UCSD-AML1 (cell line): ENCODE results near the gene DMD.
"Not testable (repeated sequence)": the region's sequence is repeated elsewhere in the genome, so short reads cannot be mapped to it uniquely, and the experiment has no call there.

Experiments
- DNase-seq: peaks from one replicate; lab custom pipeline; 2025; ENCODE audit not compliant: unreplicated experiment; lab: John Stamatoyannopoulos, UW

The DMD gene

DNA sequence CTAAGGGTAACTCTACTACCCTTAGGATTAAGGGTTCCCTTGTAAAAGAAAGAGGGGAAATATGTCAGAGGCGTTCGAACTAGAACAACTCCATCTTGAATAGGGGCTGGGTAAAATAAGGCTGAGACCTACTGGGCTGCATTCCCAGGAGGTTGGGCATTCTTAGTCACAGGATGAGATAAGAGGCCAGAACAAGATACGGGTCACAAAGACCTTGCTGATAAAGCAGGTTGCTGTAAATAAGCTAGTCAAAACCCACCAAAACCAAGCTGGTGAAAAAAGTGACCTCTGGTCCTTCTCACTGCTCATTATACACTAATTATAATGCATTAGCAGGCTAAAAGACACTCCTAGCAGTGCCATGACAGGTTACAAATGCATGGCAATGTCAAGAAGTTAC, 922.0 kb downstream of the DMD start:
- no peak for DNase-seq

DNA sequence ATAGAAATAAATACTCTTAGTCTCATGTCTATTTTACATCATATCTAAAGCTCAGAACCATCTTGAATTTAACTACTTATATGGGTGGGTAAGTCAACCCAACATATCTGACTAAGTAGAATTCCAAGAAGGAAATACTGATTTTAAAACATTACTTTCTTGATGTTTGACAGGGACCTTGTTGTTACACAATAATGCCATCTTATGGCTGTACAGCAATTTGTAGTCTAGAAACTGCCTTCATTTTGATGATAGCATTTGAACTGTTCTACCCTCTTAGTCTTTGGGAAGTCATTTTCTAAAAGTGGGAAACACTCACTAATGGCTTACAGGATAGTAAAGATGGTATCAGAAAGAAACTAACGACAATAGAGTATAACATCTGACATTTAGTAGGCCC, 929.5 kb downstream of the DMD start:
- DNase-seq = no peak

DNA sequence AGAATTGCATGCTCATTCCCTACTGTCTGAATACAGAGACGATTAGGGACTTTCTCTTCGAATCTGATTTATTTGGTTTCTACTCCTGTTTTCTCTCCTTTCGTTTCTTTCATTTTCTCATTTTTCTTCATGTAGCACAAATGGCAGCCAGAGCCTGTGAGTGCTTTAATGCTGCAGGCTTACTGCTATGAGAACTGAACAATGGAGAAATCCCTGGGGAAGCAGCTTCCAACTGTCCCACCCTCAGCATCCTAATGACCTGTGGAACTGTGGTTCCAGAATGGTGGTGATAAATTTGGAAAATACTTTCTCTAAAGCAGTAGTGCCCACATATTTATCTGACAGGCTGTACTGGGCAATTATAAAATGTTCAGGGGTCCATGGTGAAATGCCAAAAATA, 930.4 kb downstream of the DMD start:
- no peak for DNase-seq

DNA sequence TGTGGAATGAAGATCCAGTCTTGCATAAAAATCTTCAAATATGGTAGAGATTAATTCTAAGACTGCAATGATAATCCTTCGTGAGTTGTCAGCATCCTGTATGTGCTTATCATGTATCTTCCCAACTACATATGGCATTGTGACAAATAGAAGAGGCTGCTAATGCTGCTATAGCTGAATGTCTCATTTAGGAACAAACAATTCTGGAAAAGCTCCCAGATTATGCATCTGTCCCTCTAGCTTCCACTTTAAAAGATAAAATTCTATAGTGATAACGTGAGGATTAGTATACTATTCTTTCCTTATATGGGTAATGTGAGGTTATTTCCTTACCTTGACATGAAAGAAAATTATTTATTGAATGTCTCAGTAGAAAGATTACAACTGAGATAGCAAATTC, 930.9 kb downstream of the DMD start:
- DNase-seq = no peak

DNA sequence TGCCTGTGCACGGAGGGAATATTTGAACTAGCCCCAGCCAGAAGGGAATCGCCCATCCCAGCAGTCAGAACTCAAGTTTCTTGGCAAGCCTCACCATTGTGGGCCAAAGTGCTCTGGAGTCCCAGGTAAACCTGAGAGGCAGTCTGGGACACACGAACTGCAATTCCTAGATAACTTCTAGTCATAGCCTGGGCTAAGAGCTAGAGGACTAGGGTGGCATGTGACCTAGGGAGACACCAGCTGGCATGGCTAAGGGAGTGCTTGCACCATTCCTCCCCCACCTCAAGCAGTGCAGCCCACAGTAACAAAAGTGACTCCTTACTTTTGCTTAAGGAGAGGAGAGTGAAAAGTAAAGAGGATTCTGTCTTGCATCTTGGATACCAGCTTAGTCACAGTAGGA, 935.2 kb downstream of the DMD start:
- no peak for DNase-seq

DNA sequence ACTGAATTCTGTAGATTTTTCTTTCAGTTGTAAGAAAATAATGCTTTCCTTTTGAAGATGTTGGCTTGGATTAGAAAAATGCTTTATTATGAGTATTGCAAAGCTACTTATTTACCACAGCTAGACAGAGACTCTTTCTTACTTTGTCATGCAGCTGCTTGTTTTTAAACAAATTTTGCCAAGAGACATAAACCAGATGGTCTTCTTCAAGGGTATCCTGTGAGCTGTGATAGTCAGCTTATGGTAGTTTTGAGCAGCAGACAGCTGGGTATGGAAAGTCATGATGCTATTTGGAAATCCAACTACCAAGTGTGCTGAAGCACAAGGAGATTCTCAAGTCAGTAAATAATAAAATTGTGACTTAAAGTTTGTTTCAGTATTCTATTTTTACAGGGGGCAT, 941.5 kb downstream of the DMD start:
- no peak for DNase-seq

DNA sequence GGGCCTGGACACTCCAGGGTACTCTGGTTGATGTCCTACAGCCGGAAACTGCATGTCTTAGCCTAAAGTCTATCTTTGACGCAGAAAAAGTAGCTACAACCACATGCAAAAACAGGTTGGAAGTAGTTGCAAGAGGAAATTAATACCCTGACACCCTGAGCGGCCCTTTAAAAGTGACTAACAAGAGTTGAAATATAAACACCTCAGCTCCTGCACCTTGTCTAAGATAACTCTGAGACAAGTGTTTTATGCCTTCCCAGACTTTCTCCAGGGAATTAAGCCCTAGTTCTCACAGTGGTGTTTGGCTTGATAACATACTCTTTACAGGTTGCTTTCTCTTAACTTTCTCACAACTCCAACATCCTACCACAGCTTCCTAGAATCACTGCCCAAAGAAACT, 943.1 kb downstream of the DMD start:
- no peak for DNase-seq

DNA sequence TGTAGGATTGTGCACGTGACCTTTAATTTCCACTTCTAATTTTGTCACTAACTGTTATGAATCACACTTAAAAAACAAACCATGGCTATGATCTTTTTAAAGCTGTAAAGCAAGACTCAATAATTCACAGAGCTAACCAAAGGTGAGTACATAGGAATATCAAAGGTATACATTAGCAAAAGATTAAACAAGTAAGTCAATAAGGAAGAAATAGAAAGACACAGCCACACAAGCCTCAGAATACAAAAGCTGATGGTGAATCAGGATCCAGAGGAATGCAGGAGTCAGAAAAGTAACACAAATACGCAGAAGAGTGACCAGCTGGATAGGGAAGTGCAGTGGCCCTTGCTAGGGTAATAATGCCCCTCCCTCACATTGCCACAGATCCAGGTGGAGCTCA, 943.6 kb downstream of the DMD start:
- no peak for DNase-seq

DNA sequence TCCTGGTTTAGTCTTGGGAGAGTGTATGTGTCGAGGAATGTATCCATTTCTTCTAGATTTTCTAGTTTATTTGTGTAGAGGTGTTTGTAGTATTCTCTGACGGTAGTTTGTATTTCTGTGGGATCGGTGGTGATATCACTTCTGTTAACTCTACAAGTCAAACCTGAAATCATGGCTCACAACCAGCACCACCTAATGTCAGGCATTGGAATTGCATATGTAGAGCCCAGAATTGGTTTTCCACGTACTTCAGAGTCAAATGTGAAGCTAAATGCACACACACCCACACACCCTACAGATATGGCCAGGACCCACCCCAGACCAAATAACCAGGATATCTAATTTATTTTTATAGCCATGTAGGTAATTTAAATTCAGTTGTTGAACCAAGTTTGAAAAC, 964.7 kb downstream of the DMD start:
- not testable (repeated sequence) for DNase-seq

DNA sequence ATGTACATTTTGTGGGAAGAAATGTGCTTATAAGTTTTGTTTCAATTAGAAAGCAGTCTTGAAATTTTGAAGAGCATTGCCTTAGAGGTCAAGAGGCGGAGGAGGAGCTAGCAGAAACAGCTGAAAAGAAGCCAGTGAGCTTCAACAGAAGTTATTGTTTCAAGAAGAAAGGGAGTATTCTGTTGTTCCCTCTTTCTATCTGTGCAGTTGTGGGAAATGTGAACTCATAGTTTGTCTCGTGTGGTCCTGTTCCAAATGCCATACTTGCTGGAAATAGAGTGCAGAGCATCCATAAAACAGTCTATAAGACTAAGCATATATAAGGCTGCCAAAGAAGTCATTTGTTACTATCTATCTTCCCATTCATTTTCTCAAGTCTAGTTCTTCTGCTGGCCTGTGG, 1015.7 kb downstream of the DMD start:
- no peak for DNase-seq

DNA sequence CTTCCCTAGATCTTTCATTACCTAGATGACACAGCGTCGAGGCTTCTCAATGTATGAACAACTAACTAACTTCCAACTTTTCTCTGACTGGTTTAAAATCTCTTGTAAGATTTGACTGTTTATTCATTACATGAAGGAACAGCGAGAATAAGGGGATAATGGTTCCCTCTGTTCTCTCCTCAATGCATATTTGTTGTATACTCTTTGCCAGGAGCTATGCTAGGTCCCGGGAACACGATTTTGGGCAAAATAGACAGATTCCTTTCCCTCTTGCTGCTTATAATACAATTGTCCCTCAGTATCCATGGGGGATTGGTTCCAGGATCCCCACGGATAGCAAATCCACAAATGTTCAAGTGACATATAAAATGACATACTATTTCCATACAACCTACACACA, 1020.0 kb downstream of the DMD start:
- DNase-seq = no peak

DNA sequence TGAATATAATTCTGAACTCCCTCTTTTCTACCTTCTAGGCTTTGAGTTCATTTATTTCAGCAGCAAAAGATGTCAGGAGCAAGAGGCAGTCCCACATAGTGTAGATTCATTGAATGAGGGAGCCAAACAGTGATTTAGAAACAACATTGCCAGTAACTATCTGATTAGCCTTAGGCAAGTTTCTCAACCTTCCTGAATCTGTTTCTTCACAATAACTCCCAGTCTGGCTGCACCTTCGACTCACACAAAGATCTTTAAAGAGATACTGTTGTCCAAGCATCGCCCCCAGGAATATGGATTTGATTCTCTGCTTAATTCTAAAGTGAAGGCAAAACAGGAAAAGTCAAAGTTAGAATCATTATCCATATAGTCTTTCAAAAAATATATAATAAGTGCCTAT, 1026.2 kb downstream of the DMD start:
- no peak for DNase-seq

DNA sequence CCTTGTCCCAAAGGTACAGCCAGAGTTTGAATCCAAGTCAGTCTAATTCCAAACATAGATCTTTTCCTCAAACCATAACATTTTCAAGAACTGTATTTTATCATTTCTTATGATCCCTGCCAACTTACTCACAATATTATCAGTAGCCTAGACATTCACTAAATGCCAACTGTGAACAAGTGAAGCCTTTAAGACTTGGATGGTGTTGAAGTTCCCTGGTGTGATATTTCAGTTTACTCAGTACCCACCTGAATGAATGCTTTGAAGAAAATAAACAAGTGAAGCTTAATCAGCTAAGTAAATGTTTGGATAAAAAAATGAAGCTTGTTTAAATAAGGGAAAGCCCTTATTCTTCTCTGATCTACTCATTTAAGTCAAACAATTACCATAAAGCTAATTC, 1028.3 kb downstream of the DMD start:
- DNase-seq = no peak

DNA sequence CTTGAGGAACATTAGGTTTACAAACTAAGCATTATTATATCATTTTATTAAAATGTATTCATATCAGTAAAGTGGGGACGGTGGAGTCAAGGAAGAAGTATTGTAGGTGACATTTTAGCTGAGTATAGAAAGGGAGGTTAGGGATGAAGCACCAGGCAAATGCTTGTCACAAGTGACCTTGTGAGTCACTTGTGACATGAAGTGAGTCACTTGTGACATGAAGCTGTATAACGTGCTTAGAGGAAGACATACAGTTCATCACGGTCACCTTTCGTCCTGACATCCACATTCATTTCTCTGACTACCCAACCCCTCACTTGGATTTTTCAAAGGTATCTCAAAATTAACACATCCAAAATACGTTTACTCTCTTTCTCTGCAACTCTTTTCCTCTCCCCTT, 1034.8 kb downstream of the DMD start:
- no peak for DNase-seq

DNA sequence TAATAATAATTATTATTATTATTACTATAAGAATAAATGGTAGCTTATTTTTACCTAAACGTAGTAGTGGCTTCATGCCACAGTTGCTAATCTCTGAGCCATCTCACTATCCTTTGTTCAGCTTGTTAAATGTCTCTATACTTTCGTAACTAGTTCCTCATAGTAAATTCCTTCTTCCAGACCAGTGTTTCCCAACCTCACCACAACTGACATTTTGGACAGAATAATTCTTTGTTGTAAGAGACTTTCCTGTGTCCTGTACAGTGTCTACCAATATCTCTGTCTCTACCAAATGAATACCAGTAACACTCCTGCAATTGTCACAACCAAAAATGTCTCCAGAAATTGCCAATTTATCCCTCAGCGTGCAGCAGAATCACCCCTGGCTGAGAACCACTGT, 1040.9 kb downstream of the DMD start:
- no peak for DNase-seq

DNA sequence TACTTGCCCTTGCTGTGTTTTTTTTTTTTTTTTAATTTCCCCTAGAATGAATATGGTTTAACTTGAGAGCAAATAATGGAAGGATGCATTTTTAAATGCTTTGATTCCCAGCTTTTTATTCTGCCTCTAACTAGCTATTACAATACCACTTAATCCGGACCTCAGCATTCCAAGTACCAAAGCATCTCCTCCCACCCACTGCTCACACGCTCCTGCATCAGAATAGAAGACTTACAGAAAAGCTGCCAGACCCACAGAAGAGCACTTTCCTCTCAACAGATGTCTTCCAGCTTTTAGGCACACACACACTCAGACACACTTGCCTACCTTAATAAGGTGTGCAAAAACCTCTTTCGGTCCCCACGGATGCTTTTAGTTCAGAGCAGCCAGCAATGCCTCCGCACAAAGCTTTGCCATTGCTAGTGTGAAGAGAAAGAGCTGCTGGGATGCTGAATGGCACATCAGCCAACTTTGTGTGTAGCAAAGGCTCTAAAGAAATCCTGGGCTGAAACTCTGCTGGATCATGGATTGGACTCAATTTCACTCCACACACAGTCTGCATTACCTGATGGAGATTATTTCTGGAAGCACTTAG, 1056.2 kb downstream of the DMD start:
- DNase-seq = no peak

DNA sequence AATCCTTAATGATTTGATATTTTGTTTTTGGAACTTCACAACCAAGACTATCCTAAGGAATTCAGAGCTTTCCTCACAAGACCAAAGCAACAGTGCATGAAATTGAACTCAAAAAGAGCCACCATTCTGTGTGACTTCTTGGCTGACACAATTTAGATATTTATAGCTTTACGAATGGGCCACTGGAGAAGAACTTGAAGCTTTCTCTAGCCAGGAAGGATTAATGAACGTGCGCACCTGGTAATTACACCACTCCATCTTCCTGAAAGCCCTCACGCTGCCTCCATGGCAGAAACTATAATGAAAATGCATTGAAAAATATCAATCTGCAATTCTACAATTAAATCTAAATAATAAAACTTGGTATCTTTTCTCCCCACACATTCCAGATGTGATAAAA, 1057.8 kb downstream of the DMD start:
- no peak for DNase-seq

DNA sequence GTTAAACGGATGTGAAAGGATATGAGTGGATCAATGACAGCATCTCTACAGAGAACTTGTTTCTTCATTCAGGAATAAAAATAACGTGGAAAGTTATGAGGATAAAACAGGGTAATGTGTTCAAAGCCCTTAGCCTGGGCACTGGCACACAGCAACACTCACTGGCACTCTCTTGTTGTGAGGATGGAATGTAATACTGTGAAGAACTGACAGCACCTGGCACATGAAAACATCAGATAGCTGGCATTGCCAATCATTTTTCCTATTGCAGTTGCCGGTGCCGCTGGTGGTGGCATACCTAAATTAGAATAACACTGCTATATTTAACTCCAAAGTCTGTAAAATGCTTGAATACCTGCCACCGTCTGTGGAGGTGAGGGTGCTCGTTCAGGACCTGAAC, 1061.2 kb downstream of the DMD start:
- DNase-seq = no peak

DNA sequence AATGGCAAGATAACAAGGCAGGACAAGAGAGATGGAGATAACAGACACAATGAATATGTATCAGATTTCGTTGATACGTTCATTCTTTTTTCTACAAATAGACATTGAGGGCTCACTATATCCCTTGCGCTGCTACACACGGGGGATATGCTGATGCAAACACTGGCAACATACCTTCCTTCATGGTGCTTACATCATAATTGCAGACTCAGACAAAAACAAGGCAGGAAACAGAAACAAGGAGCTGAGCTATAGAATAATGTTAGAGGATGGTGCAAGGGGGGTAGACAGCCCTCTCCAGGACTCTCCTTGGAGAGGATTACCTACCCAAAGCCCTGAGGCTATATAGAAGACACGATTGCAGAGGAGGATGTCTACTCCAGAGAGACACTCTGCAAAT, 1069.5 kb downstream of the DMD start:
- no peak for DNase-seq

DNA sequence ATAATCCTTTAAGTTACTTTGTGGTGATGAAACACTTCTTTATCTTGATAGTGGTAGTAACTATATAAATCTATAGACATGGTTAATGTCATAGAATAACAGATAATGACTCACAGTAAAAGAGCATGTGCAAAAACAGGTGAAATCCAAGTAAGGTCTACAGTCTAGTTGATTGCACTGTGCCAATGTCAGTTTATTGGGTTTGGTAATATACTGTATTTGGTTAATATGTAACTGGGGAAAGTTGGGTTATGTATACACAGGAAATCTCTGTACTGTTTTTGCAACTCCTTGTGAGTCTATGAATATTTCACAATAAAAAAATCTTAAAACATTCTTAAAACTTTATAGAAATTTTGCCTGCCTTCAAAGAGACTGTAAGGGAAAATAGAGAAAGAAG, 1071.9 kb downstream of the DMD start:
- no peak for DNase-seq

DNA sequence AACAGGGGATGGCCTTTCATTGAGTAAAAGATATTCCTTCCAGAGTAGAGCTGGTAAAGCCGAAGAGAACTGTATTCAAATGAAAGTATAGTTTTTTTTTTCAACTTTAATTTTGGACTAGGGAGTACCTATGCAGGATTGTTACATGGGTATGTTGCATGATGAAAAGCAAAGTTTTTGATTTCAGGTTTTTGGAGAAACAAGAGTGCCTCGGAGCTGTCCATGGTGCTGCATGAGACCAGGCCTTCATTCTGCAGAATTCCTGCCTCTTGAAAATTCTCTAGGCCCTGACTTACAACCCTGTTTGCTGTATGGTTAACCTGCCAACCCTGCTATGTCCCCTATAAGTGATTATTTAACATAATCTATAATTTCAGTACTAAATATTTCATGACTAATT, 1073.8 kb downstream of the DMD start:
- no peak for DNase-seq

DNA sequence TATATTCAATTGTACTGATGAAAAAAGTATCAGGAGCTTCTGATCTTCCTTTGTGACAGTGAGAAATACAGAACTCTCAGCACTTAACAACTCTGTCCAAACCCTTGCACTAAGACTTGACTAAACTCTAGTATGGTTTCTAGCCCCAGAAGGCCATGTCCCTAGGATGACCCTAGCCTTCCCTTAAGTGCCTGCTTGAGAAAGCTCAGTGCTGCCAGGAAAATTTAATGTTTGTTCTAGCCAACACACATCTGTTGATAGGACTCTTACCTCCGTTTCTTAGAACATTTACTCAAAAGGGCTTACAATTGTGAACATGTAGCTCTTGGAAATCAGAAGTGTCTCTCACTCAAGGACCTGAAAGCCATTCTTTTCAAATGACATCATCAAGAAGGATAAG, 1084.4 kb downstream of the DMD start:
- no peak for DNase-seq

DNA sequence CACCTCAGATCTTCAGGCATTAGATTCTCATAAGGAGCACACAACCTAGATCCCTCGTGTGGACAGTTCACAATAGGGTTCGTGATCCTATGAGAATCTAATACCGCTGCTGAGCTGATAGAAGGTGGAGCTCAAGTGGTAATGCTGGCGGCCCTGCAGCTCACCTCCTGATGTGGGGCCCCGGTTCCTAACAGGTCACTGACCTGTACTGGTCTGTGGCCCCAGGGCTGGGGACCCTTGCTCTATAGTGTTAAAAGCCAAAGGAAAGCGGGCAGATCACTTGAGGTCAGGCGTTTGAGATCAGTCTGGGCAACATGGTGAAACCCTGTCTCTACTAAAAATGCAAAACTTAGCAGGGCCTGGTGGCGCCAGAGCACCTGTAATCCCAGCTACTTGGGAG, 1092.5 kb downstream of the DMD start:
- DNase-seq = no peak

DNA sequence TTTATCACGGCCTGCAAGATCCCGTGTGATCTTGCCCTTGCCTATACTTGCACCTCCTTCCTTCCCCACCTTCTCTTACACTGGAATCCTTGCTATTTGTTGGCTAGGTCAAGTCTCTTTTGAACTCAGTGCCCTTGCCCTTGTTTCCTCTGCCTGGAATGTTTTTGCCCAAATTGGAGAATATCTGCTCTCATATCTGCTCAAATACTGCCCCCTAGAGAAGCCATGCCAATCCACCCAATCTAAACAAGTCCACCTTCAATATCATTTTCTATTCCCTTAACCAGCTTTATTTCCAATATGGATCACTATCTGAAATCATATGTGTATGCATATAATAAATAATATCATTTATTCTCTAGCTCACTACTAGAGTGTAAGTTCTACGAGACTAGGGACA, 1095.3 kb downstream of the DMD start:
- DNase-seq = no peak
